H1 (cell line): Measurements from ENCODE around the gene ATP6V1G3. TPM values are rescaled to one million over a fixed set of nuclear protein-coding genes. Genes with fewer than 3 reads are reported as not detected.

Experiments used
- CTCF ChIA-PET: fragments of 300-600 bp; sonication (Branson Sonifier 250); formaldehyde crosslinking; loops from one replicate; lab custom pipeline; 2021; ENCODE audit not compliant: partially characterized antibody; lab: Charles Lee
- POLR2A ChIA-PET: fragments of 300-600 bp; sonication (Branson Sonifier 250); formaldehyde crosslinking; loops from one replicate; lab custom pipeline; 2021; ENCODE audit warnings: inconsistent platforms; ENCODE audit not compliant: partially characterized antibody; lab: Charles Lee
- DNase-seq, 2 experiments: peaks; one replicate each; pipeline versions ENCODE4 v3.0.0 to v3.0.0-alpha.2; 2010 to 2022; ENCODE audit warnings: low spot score in 2 of 2, low read depth in 1 of 2, mixed read lengths in 1 of 2
- FAIRE-seq: peaks from 2 replicates; lab custom pipeline; 2011; peaks lifted over from hg19 to GRCh38; lab: Jason Lieb, UNC
- H2AFZ ChIP-seq: 2 replicates; pipeline ENCODE4 v1.8.1; 2012; ENCODE audit warnings: low read length, inconsistent platforms
- H2AK5ac ChIP-seq: 2 replicates; pipeline ENCODE4 v1.6.1; 2013; ENCODE audit warnings: low read depth, low read length
- H2BK120ac ChIP-seq: replicated peaks from 2 replicates; pipeline ENCODE3; 2013; ENCODE audit warnings: low read depth, low read length, inconsistent platforms
- H2BK12ac ChIP-seq: 2 replicates; pipeline ENCODE4 v1.6.1; 2013; ENCODE audit warnings: low read depth, low read length
- H2BK15ac ChIP-seq: 2 replicates; pipeline ENCODE4 v1.6.1; 2013; ENCODE audit warnings: low read length
- H2BK20ac ChIP-seq: 2 replicates; pipeline ENCODE4 v1.6.1; 2013; ENCODE audit warnings: low read length
- H2BK5ac ChIP-seq: 2 replicates; pipeline ENCODE4 v1.6.1; 2013; ENCODE audit warnings: low read depth, low read length
- H3K14ac ChIP-seq: 2 replicates; pipeline ENCODE4 v1.6.1; 2013; ENCODE audit warnings: inconsistent platforms; ENCODE audit not compliant: insufficient read length
- H3K18ac ChIP-seq: 2 replicates; pipeline ENCODE4 v1.6.1; 2013; ENCODE audit warnings: low read length; ENCODE audit errors: extremely low read depth
- H3K23ac ChIP-seq: 2 replicates; pipeline ENCODE4 v1.6.1; 2013; ENCODE audit warnings: inconsistent platforms; ENCODE audit not compliant: insufficient read length
- H3K23me2 ChIP-seq: 2 replicates; pipeline ENCODE4 v1.6.1; 2013; ENCODE audit warnings: low read depth, low read length
- H3K27ac ChIP-seq: 2 replicates; pipeline ENCODE4 v1.6.1; 2011; ENCODE audit warnings: low read depth, low read length, inconsistent platforms
- H3K27me3 ChIP-seq, 4 experiments: replicated peaks in 1 of 4; 1 replicate in 1 of 4; 2 replicates in 3 of 4; pipeline versions ENCODE4 v1.6.1 to v1.8.1; 2011 to 2013; ENCODE audit warnings: low read length in 3 of 4, mild to moderate bottlenecking in 3 of 4, inconsistent platforms in 2 of 4, mixed read lengths in 2 of 4, moderate library complexity in 1 of 4; ENCODE audit not compliant: control insufficient read depth in 3 of 4, insufficient read depth in 3 of 4; ENCODE audit errors: extremely low read depth in 1 of 4
- H3K36me3 ChIP-seq, 4 experiments: 2 replicates each; pipeline versions ENCODE4 v1.6.1 to v1.8.1; 2011 to 2013; ENCODE audit warnings: mild to moderate bottlenecking in 4 of 4, low read length in 3 of 4, moderate library complexity in 2 of 4, control low read depth in 1 of 4, inconsistent platforms in 1 of 4; ENCODE audit not compliant: insufficient read depth in 4 of 4, control insufficient read depth in 2 of 4
- H3K4ac ChIP-seq: replicated peaks from 2 replicates; pipeline ENCODE3; 2013; ENCODE audit warnings: low read length, low read depth, mixed read lengths, inconsistent platforms; ENCODE audit not compliant: insufficient read length
- H3K4me1 ChIP-seq, 4 experiments: replicated peaks in 1 of 4; 1 replicate in 1 of 4; 2 replicates in 3 of 4; pipeline versions ENCODE4 v1.6.1 to v1.8.1; 2011 to 2013; ENCODE audit warnings: low read length in 3 of 4, inconsistent platforms in 2 of 4, mixed read lengths in 1 of 4; ENCODE audit not compliant: insufficient read depth in 4 of 4, control insufficient read depth in 3 of 4
- H3K4me2 ChIP-seq, 2 experiments: 2 replicates each; pipeline versions ENCODE4 v1.6.1 to v1.8.1; 2011 to 2013; ENCODE audit warnings: low read depth in 2 of 2, low read length in 2 of 2, control low read depth in 1 of 2, inconsistent platforms in 1 of 2, mild to moderate bottlenecking in 1 of 2; ENCODE audit not compliant: insufficient read depth in 1 of 2
- H3K4me3 ChIP-seq, 4 experiments: fragments of 200-600, 300-600 bp in 1 of 4; sonication (generic), shearing (Covaris generic), sonication (Bioruptor Twin) in 1 of 4; 2 replicates each; pipeline versions ENCODE4 v1.5.1 to v1.8.1; 2011 to 2016; ENCODE audit warnings: low read length in 4 of 4, low read depth in 3 of 4, control low read depth in 2 of 4, inconsistent platforms in 2 of 4, mild to moderate bottlenecking in 2 of 4, mixed read lengths in 1 of 4, moderate library complexity in 1 of 4; ENCODE audit not compliant: insufficient read depth in 2 of 4; ENCODE audit errors: extremely low read depth in 1 of 4
- H3K56ac ChIP-seq: replicated peaks from 2 replicates; pipeline ENCODE3; 2013; ENCODE audit warnings: low read depth, mild to moderate bottlenecking, mixed read lengths, low read length, inconsistent platforms; ENCODE audit not compliant: insufficient read length
- H3K79me1 ChIP-seq: 2 replicates; pipeline ENCODE4 v1.6.1; 2013; ENCODE audit warnings: low read depth, low read length, control low read depth
- H3K79me2 ChIP-seq, 2 experiments: 2 replicates each; pipeline versions ENCODE4 v1.6.1 to v1.8.1; 2012 to 2013; ENCODE audit warnings: low read length in 2 of 2, mild to moderate bottlenecking in 2 of 2, inconsistent platforms in 1 of 2; ENCODE audit not compliant: insufficient read depth in 2 of 2, control insufficient read depth in 1 of 2
- H3K9ac ChIP-seq, 4 experiments: replicated peaks in 1 of 4; 1 replicate in 1 of 4; 2 replicates in 3 of 4; pipeline versions ENCODE4 v1.6.1 to v1.8.1; 2011 to 2013; ENCODE audit warnings: low read depth in 3 of 4, low read length in 3 of 4, control low read depth in 2 of 4, mild to moderate bottlenecking in 2 of 4, moderate library complexity in 2 of 4, inconsistent platforms in 1 of 4; ENCODE audit errors: extremely low read depth in 1 of 4
- H3K9me3 ChIP-seq, 2 experiments: 2 replicates each; pipeline versions ENCODE4 v1.6.1 to v1.8.1; 2012 to 2013; ENCODE audit warnings: mild to moderate bottlenecking in 2 of 2, moderate library complexity in 2 of 2, control low read depth in 1 of 2, inconsistent platforms in 1 of 2, low read depth in 1 of 2, low read length in 1 of 2, mixed read lengths in 1 of 2; ENCODE audit not compliant: insufficient read depth in 2 of 2
- H4K20me1 ChIP-seq, 2 experiments: replicated peaks in 1 of 2; 2 replicates each; pipeline versions ENCODE3 to v1.8.1; 2011 to 2013; ENCODE audit warnings: inconsistent platforms in 2 of 2, low read length in 2 of 2, mild to moderate bottlenecking in 1 of 2; ENCODE audit not compliant: insufficient read depth in 2 of 2, control insufficient read depth in 1 of 2
- H4K5ac ChIP-seq: 2 replicates; pipeline ENCODE4 v1.6.1; 2013; ENCODE audit warnings: low read length, low read depth, mixed read lengths, inconsistent platforms; ENCODE audit not compliant: insufficient read length
- H4K8ac ChIP-seq: 2 replicates; pipeline ENCODE4 v1.8.0; 2013; ENCODE audit warnings: mild to moderate bottlenecking, moderate library complexity, low read length, inconsistent platforms; ENCODE audit not compliant: insufficient read depth; ENCODE audit errors: extremely low read depth
- H4K91ac ChIP-seq: replicated peaks from 2 replicates; pipeline ENCODE3; 2013; ENCODE audit warnings: low read length, mixed read lengths, inconsistent platforms; ENCODE audit not compliant: insufficient read length
- YY1 ChIP-seq: IDR thresholded peaks from 2 replicates; pipeline ENCODE4 v1.6.1; 2011; ENCODE audit warnings: low read depth, mild to moderate bottlenecking, low read length
- WGBS, 2 experiments: shearing (Covaris generic) in 1 of 2; methylation state at CpG; one replicate each; pipeline versions ENCODE4 v1.1.6 to v1.1.7; 2013 to 2015; ENCODE audit warnings: low lambda C conversion rate in 2 of 2, mixed read lengths in 2 of 2, inconsistent platforms in 1 of 2, low coverage in 1 of 2, missing lambda C conversion rate in 1 of 2; ENCODE audit not compliant: insufficient replicate concordance in 2 of 2, insufficient coverage in 1 of 2, insufficient read length in 1 of 2; ENCODE audit errors: extremely low coverage in 1 of 2, missing lambda C conversion rate in 1 of 2; 5-methylcytosine and 5-hydroxymethylcytosine counted together
- polyA plus RNA-seq, 7 experiments: library from polyadenylated mRNA; depleted of rRNA in 3 of 7; stranded (reverse) in 5 of 7; unstranded in 2 of 7; fragments of >200 nt in 5 of 7; fragments of 200-250 nt in 2 of 7; gene quantifications; 1 replicate in 5 of 7; 2 replicates in 1 of 7; 4 replicates in 1 of 7; pipeline versions ENCODE4 v1.2.1 to v1.2.3, GENCODE V29; 2011 to 2013; ENCODE audit warnings: missing spikeins in 2 of 7, mixed read lengths in 2 of 7
- total RNA-seq: library from RNA; stranded (reverse); fragmentation: NEBNext Ultra II Directional; extraction: Animal tissue kit (Norgen Biotek cat#: 25700); gene quantifications from 2 replicates; pipeline ENCODE4 v1.2.1, GENCODE V29; 2021

Gene ATP6V1G3
- total and polyA plus RNA-seq, 2 of the 8 experiments (the other 6 are each of a cell fraction or from before 2014, with no cell fraction given): not detected

GRCh38 chr1:198530953-198531352 lies 9.5 kb downstream of the ATP6V1G3 start:
- no peak overlapping the region for H4K8ac ChIP-seq
- no peak overlapping the region for H3K4ac ChIP-seq
- H3K27ac ChIP-seq: no peak overlapping the region
- H3K23ac ChIP-seq: no peak overlapping the region
- no peaks in the 10 kb centered on the region for H3K9me3 ChIP-seq
- no peak overlapping the region for H2BK20ac ChIP-seq
- H4K91ac ChIP-seq: no peak overlapping the region
- no peak overlapping the region for H2AFZ ChIP-seq
- no peak for DNase-seq
- H3K4me3 ChIP-seq: no peak overlapping the region
- H2BK12ac ChIP-seq: no peak overlapping the region
- no peaks in the 10 kb centered on the region for H3K23me2 ChIP-seq
- H2BK5ac ChIP-seq: no peak overlapping the region
- CTCF ChIA-PET: interaction anchor here (0.6 to 0.7 kb wide), 2 partner anchors 105 to 215 kb away, joined by 3 read pairs; no protein-coding TSS in a partner anchor
- no peak overlapping the region for H2BK120ac ChIP-seq
- POLR2A ChIA-PET: no interaction called here
- TF ChIP-seq YY1: no peak
- H3K9ac ChIP-seq: no peak overlapping the region
- no peaks in the 10 kb centered on the region for H3K4me1 ChIP-seq
- H3K27me3 ChIP-seq: no peaks in the 10 kb centered on the region
- H3K18ac ChIP-seq: no peak overlapping the region
- no peak overlapping the region for H3K56ac ChIP-seq
- FAIRE-seq: no peak
- H2AK5ac ChIP-seq: no peak overlapping the region
- no peak overlapping the region; a peak in 1 of 4 replicates for H3K4me2 ChIP-seq
- H4K20me1 ChIP-seq: no peaks in the 10 kb centered on the region
- H3K14ac ChIP-seq: no peak overlapping the region
- no peak overlapping the region for H2BK15ac ChIP-seq
- H3K79me1 ChIP-seq: no peaks in the 10 kb centered on the region
- H3K79me2 ChIP-seq: no peaks in the 10 kb centered on the region
- no peak overlapping the region for H4K5ac ChIP-seq
- WGBS, 2 experiments: 93% methylated on average over 3 of the region's 3 CpGs; no CpG with 5 or more reads in 1 of the 2 experiments
- no peaks in the 10 kb centered on the region for H3K36me3 ChIP-seq
